ENCODE data around the gene KHDRBS1. TPM values are rescaled to one million over a fixed set of nuclear protein-coding genes. Genes with fewer than 3 reads are reported as not detected.
A peak's percentile ranks its signal among the peaks of the same experiment; 100 is the strongest.

Gene KHDRBS1
- total and polyA plus RNA-seq, 2 of the 13 experiments (the other 11 are each of a cell fraction or from before 2014, with no cell fraction given), result 25.1 to 39.0 TPM

- TF ChIP-seq ZNF12 (CRISPR knock-in tag; IDR thresholded peaks at IDR 0.05) (0 out of 2 replicates have a peak, but pooled peaks have one; percentile 46), ETV5 (CRISPR knock-in tag; IDR thresholded peaks at IDR 0.05; ENCODE audit: borderline replicate concordance) (peak; percentile 71; the same call in 1 of the 2 replicates), ZSCAN5A (CRISPR knock-in tag; IDR thresholded peaks at IDR 0.05; ENCODE audit: borderline replicate concordance) (no peak), ZFP62 (CRISPR knock-in tag; IDR thresholded peaks at IDR 0.05) (no peak), ATM (IDR thresholded peaks at IDR 0.05; ENCODE audit: borderline replicate concordance) (no peak), RXRB (CRISPR knock-in tag; IDR thresholded peaks at IDR 0.05; ENCODE audit: borderline replicate concordance) (0 out of 2 replicates have a peak, but pooled peaks have one; percentile 18), ZNF75D (CRISPR knock-in tag; IDR thresholded peaks at IDR 0.05; ENCODE audit: borderline replicate concordance) (no peak), EZH2 (conservative IDR thresholded peaks at IDR 0.05; ENCODE audit: low read depth, low read length) (no peak), ZNF275 (CRISPR knock-in tag; IDR thresholded peaks at IDR 0.05; ENCODE audit: borderline replicate concordance) (0 out of 2 replicates have a peak, but pooled peaks have one; percentile 60), TIGD3 (CRISPR knock-in tag; IDR thresholded peaks at IDR 0.05; ENCODE audit: borderline replicate concordance) (peak; percentile 59; the same call in 1 of the 2 replicates), ZNF367 (CRISPR knock-in tag; IDR thresholded peaks at IDR 0.05; ENCODE audit: borderline replicate concordance) (no peak), MXI1 (IDR thresholded peaks at IDR 0.05; ENCODE audit: borderline replicate concordance, low read depth, low read length) (peak; percentile 92; the same call in 1 of the 3 replicates), BCL3 (CRISPR knock-in tag; IDR thresholded peaks at IDR 0.05) (peak; percentile 57; the same call in 1 of the 2 replicates), ZNF616 (CRISPR knock-in tag; IDR thresholded peaks at IDR 0.05; ENCODE audit: low read depth) (peak; percentile 71; the same call in 1 of the 2 replicates), ZNF207 (IDR thresholded peaks at IDR 0.05; ENCODE audit: borderline replicate concordance) (no peak), ZIK1 (CRISPR knock-in tag; IDR thresholded peaks at IDR 0.05; ENCODE audit: borderline replicate concordance, low read depth) (peak; percentile 94), ASH2L (IDR thresholded peaks at IDR 0.05; ENCODE audit: insufficient read length, low read depth, low read length) (peak; percentile 78), ARID2 (CRISPR knock-in tag; IDR thresholded peaks at IDR 0.05; ENCODE audit: borderline replicate concordance) (peak; percentile 36; the same call in 1 of the 2 replicates), BCL6 (CRISPR knock-in tag; IDR thresholded peaks at IDR 0.05) (no peak; the same call in 1 of the 2 replicates), ZNF710 (CRISPR knock-in tag; IDR thresholded peaks at IDR 0.05; ENCODE audit: borderline replicate concordance) (peak; percentile 84; the same call in 1 of the 2 replicates)
Measured at GRCh38 chr1:32013386-32014198, at the start of gene KHDRBS1 (continued).
